ENCODE measurements around the gene SSH2. TPM values are rescaled to one million over a fixed set of nuclear protein-coding genes. Genes with fewer than 3 reads are reported as not detected.

Gene SSH2
- total RNA-seq, 4 donors from 2014 or later: 14.7 to 33.6 (median 22.2) TPM

- DNase-seq (ENCODE audit: low spot score in 2 of 2): no peak
These were observed 218.2 kb downstream of the SSH2 start for GRCh38 chr17:29711588-29712385.

GRCh38 chr17:29710891-29711418 lies 219.1 kb downstream of the SSH2 start:
- no peaks in the 10 kb centered on the region for H3K27me3 ChIP-seq
- no peak for DNase-seq (ENCODE audit: low spot score in 2 of 2)
- H3K4me3 ChIP-seq: no peak overlapping the region
- 68% methylated on average over 5 of the region's 5 CpGs for WGBS
- H3K36me3 ChIP-seq: no peaks in the 10 kb centered on the region
- peaks cover 23% of the 10 kb centered on the region for H3K4me1 ChIP-seq
- H3K9me3 ChIP-seq: no peaks in the 10 kb centered on the region
- TF ChIP-seq CTCF (IDR thresholded peaks at IDR 0.05): no peak
- TF ChIP-seq EP300 (IDR thresholded peaks at IDR 0.05): no peak
- TF ChIP-seq POLR2AphosphoS5 (IDR thresholded peaks at IDR 0.05): no peak
- no peak for TF ChIP-seq POLR2A (IDR thresholded peaks at IDR 0.05)
- peak overlapping the region; percentile 66 for H3K27ac ChIP-seq

More at GRCh38 chr17:29711588-29712385, 218.2 kb downstream of the SSH2 start:
- Histone ChIP-seq H3K27ac (peak overlapping the region; percentile 66), H3K27me3 (no peaks in the 10 kb centered on the region), H3K4me3 (no peak overlapping the region), H3K9me3 (no peaks in the 10 kb centered on the region), H3K36me3 (no peaks in the 10 kb centered on the region), H3K4me1 (peaks cover 20% of the 10 kb centered on the region)
- TF ChIP-seq POLR2AphosphoS5 (IDR thresholded peaks at IDR 0.05) (no peak), CTCF (IDR thresholded peaks at IDR 0.05) (no peak), POLR2A (IDR thresholded peaks at IDR 0.05) (no peak), EP300 (IDR thresholded peaks at IDR 0.05) (no peak)
- WGBS: 86% methylated on average over 11 of the region's 11 CpGs

- whole genome bisulfite sequencing: 97% methylated on average over 1 of the region's 1 CpG
- peaks cover 23% of the 10 kb centered on the region for H3K4me1 ChIP-seq
These were observed 219.5 kb downstream of the SSH2 start for GRCh38 chr17:29710520-29710884.

GRCh38 chr17:29709866-29710519 lies 220.0 kb downstream of the SSH2 start:
- no peak for DNase-seq (ENCODE audit: low spot score in 2 of 2)

More at GRCh38 chr17:29710520-29710884, 219.5 kb downstream of the SSH2 start:
- no peak for DNase-seq (ENCODE audit: low spot score in 2 of 2)
- no peaks in the 10 kb centered on the region for H3K27me3 ChIP-seq
- peak overlapping the region; percentile 66 for H3K27ac ChIP-seq
- H3K9me3 ChIP-seq: no peaks in the 10 kb centered on the region
- TF ChIP-seq CTCF (IDR thresholded peaks at IDR 0.05): no peak
- TF ChIP-seq POLR2A (IDR thresholded peaks at IDR 0.05): no peak
- TF ChIP-seq POLR2AphosphoS5 (IDR thresholded peaks at IDR 0.05): no peak
- no peak for TF ChIP-seq EP300 (IDR thresholded peaks at IDR 0.05)
- H3K36me3 ChIP-seq: no peaks in the 10 kb centered on the region
- no peak overlapping the region for H3K4me3 ChIP-seq

More at GRCh38 chr17:29709866-29710519, 220.0 kb downstream of the SSH2 start:
- Histone ChIP-seq H3K9me3 (no peaks in the 10 kb centered on the region), H3K36me3 (no peaks in the 10 kb centered on the region), H3K4me3 (no peak overlapping the region), H3K27ac (peak overlapping the region; percentile 66), H3K4me1 (peaks cover 27% of the 10 kb centered on the region), H3K27me3 (no peaks in the 10 kb centered on the region)
- 50% methylated on average over 3 of the region's 3 CpGs for WGBS
- TF ChIP-seq CTCF (IDR thresholded peaks at IDR 0.05) (no peak), POLR2A (IDR thresholded peaks at IDR 0.05) (no peak), POLR2AphosphoS5 (IDR thresholded peaks at IDR 0.05) (no peak), EP300 (IDR thresholded peaks at IDR 0.05) (no peak)
